HCT116 (cell line): ENCODE data around the gene USP9X. TPM values are rescaled to one million over a fixed set of nuclear protein-coding genes. Genes with fewer than 3 reads are reported as not detected.

Experiments used
- ATAC-seq: fragments of 200-7000 bp; cut with Tn5 transposase; 2 replicates; pipeline ENCODE4 v1.9.1; 2020; ENCODE audit warnings: mild to moderate bottlenecking, moderate library complexity
- BruUV-seq: library from RNA; stranded (reverse); fragments of 400-500 nt; replicated peaks from 2 replicates; lab custom pipeline; 2021; lab: Mats Ljungman, UMichigan
- CTCF ChIA-PET: fragments of 300-600 bp; sonication (Branson Sonifier 250); formaldehyde crosslinking; loops from one replicate; lab custom pipeline; 2021; ENCODE audit warnings: antibody characterized with exemption; lab: Charles Lee
- POLR2A ChIA-PET: fragments of 300-600, 350-600 bp; sonication (Branson Sonifier 250); formaldehyde crosslinking; loops from one replicate; lab custom pipeline; 2021; ENCODE audit warnings: antibody characterized with exemption; lab: Charles Lee
- RAD21 ChIA-PET, 2 experiments: fragments of 300-600 bp; sonication (Branson Sonifier 250); formaldehyde crosslinking; loops; one replicate each; lab custom pipeline; 2023; ENCODE audit warnings: low total read pairs in 2 of 2; ENCODE audit not compliant: uncharacterized antibody in 2 of 2, unreplicated experiment in 2 of 2, low non-redundant PET in 1 of 2; lab: Charles Lee
- DNase-seq: peaks from one replicate; pipeline ENCODE4 v3.0.0-alpha.2; 2010; ENCODE audit warnings: low read depth, low spot score
- H2AFZ ChIP-seq: fragments of 200-600 bp; shearing (Covaris generic), sonication (generic); 2 replicates; pipeline ENCODE4 v1.6.1; 2017; ENCODE audit warnings: low read depth, mixed run types, mixed read lengths, antibody characterized with exemption, low read length; ENCODE audit not compliant: poor library complexity, severe bottlenecking
- H3K27ac ChIP-seq: 2 replicates; pipeline ENCODE4 v1.5.1; 2012; ENCODE audit warnings: low read depth, low read length
- H3K27me3 ChIP-seq: fragments of 200-600 bp; sonication (generic); 2 replicates; pipeline ENCODE4 v1.6.1; 2016; ENCODE audit warnings: mixed run types, low read length, mixed read lengths; ENCODE audit not compliant: insufficient read depth
- H3K36me3 ChIP-seq, 2 experiments: fragments of 200-500 bp in 1 of 2; fragments of 200-600 bp in 1 of 2; sonication (Bioruptor generic) in 1 of 2; sonication (generic) in 1 of 2; 2 replicates each; pipeline versions ENCODE4 v1.5.1 to v1.6.1; 2014 to 2016; ENCODE audit warnings: low read length in 2 of 2, inconsistent platforms in 1 of 2, mixed read lengths in 1 of 2, mixed run types in 1 of 2; ENCODE audit not compliant: insufficient read depth in 2 of 2, control insufficient read depth in 1 of 2
- H3K4me1 ChIP-seq, 2 experiments: fragments of 200-600 bp in 1 of 2; sonication (generic) in 1 of 2; 2 replicates each; pipeline versions ENCODE4 v1.5.1 to v1.6.1; 2012 to 2017; ENCODE audit warnings: low read length in 2 of 2, inconsistent platforms in 1 of 2, mild to moderate bottlenecking in 1 of 2, mixed read lengths in 1 of 2, mixed run types in 1 of 2, moderate library complexity in 1 of 2; ENCODE audit not compliant: insufficient read depth in 2 of 2, control insufficient read depth in 1 of 2
- H3K4me2 ChIP-seq: fragments of 200-600 bp; sonication (generic); 2 replicates; pipeline ENCODE4 v1.6.1; 2017; ENCODE audit warnings: mixed run types, low read length, mixed read lengths
- H3K4me3 ChIP-seq, 2 experiments: fragments of 200-600 bp in 1 of 2; sonication (generic) in 1 of 2; replicated peaks in 1 of 2; 2 replicates each; pipeline ENCODE4 v1.5.1; 2011 to 2016; ENCODE audit warnings: low read length in 2 of 2, control low read depth in 1 of 2, low read depth in 1 of 2, mild to moderate bottlenecking in 1 of 2, mixed read lengths in 1 of 2, mixed run types in 1 of 2
- H3K79me2 ChIP-seq: fragments of 200-600 bp; sonication (generic); 2 replicates; pipeline ENCODE4 v1.6.1; 2017; ENCODE audit warnings: mild to moderate bottlenecking, mixed run types, low read length, moderate library complexity, mixed read lengths; ENCODE audit not compliant: insufficient read depth
- H3K9ac ChIP-seq: fragments of 200-600 bp; sonication (generic); 2 replicates; pipeline ENCODE4 v1.6.1; 2016; ENCODE audit warnings: low read length, mixed read lengths
- H3K9me2 ChIP-seq: fragments of 200-600 bp; sonication (generic), shearing (Covaris generic); 2 replicates; pipeline ENCODE4 v1.6.1; 2017; ENCODE audit warnings: mixed run types, mild to moderate bottlenecking, moderate library complexity; ENCODE audit not compliant: insufficient read depth
- H3K9me3 ChIP-seq, 2 experiments: fragments of 200-500 bp in 1 of 2; fragments of 200-600 bp in 1 of 2; sonication (Bioruptor generic) in 1 of 2; sonication (generic) in 1 of 2; 2 replicates each; pipeline ENCODE4 v1.6.1; 2014 to 2017; ENCODE audit warnings: low read length in 2 of 2, mixed read lengths in 2 of 2, inconsistent platforms in 1 of 2, low read depth in 1 of 2, mild to moderate bottlenecking in 1 of 2, mixed run types in 1 of 2, moderate library complexity in 1 of 2; ENCODE audit not compliant: control insufficient read depth in 1 of 2, insufficient read depth in 1 of 2
- H4K20me1 ChIP-seq: fragments of 200-600 bp; sonication (generic), shearing (Covaris generic); 2 replicates; pipeline ENCODE4 v1.6.1; 2017; ENCODE audit warnings: mixed run types, mild to moderate bottlenecking, moderate library complexity; ENCODE audit not compliant: insufficient read depth
- CTCF ChIP-seq, 3 experiments: fragments of 200-600 bp in 1 of 3; sonication (generic) in 1 of 3; IDR thresholded peaks in 2 of 3; conservative IDR thresholded peaks in 1 of 3; 2 replicates each; pipeline ENCODE4 v1.5.1; 2012 to 2017; ENCODE audit warnings: low read depth in 2 of 3, low read length in 2 of 3, antibody characterized with exemption in 1 of 3, borderline replicate concordance in 1 of 3, control low read depth in 1 of 3, mild to moderate bottlenecking in 1 of 3, mixed read lengths in 1 of 3, mixed run types in 1 of 3, moderate library complexity in 1 of 3; ENCODE audit not compliant: insufficient read depth in 1 of 3
- EGR1 ChIP-seq: IDR thresholded peaks from 2 replicates; pipeline ENCODE4 v1.6.1; 2012; ENCODE audit warnings: low read depth
- ELF1 ChIP-seq: IDR thresholded peaks from 2 replicates; pipeline ENCODE4 v1.6.1; 2012; ENCODE audit warnings: low read depth, borderline replicate concordance
- FOSL1 ChIP-seq: IDR thresholded peaks from 2 replicates; pipeline ENCODE4 v1.6.1; 2012; ENCODE audit warnings: low read depth
- JUND ChIP-seq: IDR thresholded peaks from 2 replicates; pipeline ENCODE4 v1.6.1; 2012
- POLR2A ChIP-seq: IDR thresholded peaks from 2 replicates; pipeline ENCODE4 v1.7.0; 2011; ENCODE audit warnings: borderline replicate concordance; ENCODE audit not compliant: insufficient read depth, insufficient read length; ENCODE audit errors: extremely low read depth
- RAD21 ChIP-seq: IDR thresholded peaks from 2 replicates; pipeline ENCODE4 v1.6.1; 2012; ENCODE audit warnings: low read depth, mild to moderate bottlenecking
- REST ChIP-seq: IDR thresholded peaks from 2 replicates; pipeline ENCODE4 v1.6.1; 2012; ENCODE audit warnings: low read depth
- SIN3A ChIP-seq: IDR thresholded peaks from 2 replicates; pipeline ENCODE4 v1.6.1; 2012; ENCODE audit warnings: low read depth
- SP1 ChIP-seq: IDR thresholded peaks from 2 replicates; pipeline ENCODE4 v1.6.1; 2012; ENCODE audit warnings: low read depth
- SRF ChIP-seq: IDR thresholded peaks from 2 replicates; pipeline ENCODE4 v1.6.1; 2012; ENCODE audit warnings: low read depth
- YY1 ChIP-seq: IDR thresholded peaks from 2 replicates; pipeline ENCODE4 v1.6.1; 2011; ENCODE audit warnings: low read length, low read depth, moderate library complexity, mild to moderate bottlenecking; ENCODE audit not compliant: insufficient replicate concordance; ENCODE audit errors: extremely low read depth
- ZNF274 ChIP-seq: fragments of 200-500 bp; sonication (Bioruptor generic); IDR thresholded peaks from 2 replicates; pipeline ENCODE4 v1.6.1; 2014; ENCODE audit warnings: mild to moderate bottlenecking, low read depth, low read length, inconsistent platforms
- intact Hi-C: fragments of 100-400 bp; cut with micrococcal nuclease; formaldehyde crosslinking; loops from 2 replicates; pipeline ENCODE4 v1.10.0; 2022
- total RNA-seq: library from RNA; stranded (reverse); gene quantifications from one replicate; pipeline ENCODE4 v1.2.1, GENCODE V29; 2021; ENCODE audit not compliant: unreplicated experiment

Gene USP9X
- total RNA-seq, 1 experiment from 2014 or later, result 52.4 TPM

GRCh38 chrX:41142130-41142910 is 57.1 kb downstream of the USP9X start:
- ChIA-PET POLR2A (no interaction called here), RAD21 (no interaction called here), CTCF (no interaction called here)
- no peaks in the 10 kb centered on the region for H3K9me3 ChIP-seq
- ATAC-seq (no peak), DNase-seq (no peak)
- no peaks in the 10 kb centered on the region for H4K20me1 ChIP-seq
- intact Hi-C loops, result no loop called here
- peaks cover 0 to 6% of the 10 kb centered on the region in 2 experiments for H3K36me3 ChIP-seq
- no peak overlapping the region for H2AFZ ChIP-seq
- H3K9ac ChIP-seq, result no peak overlapping the region
- H3K4me1 ChIP-seq, result peaks cover 3 to 17% of the 10 kb centered on the region in 2 experiments
- no peak for TF ChIP-seq JUND
- no peak for TF ChIP-seq EGR1
- no peak for TF ChIP-seq CTCF (IDR thresholded peaks at IDR 0.05 in 2 of 3, conservative IDR thresholded peaks at IDR 0.05 in 1 of 3; ENCODE audit: borderline replicate concordance in 1 of 3, insufficient read depth in 1 of 3, low read depth in 2 of 3, low read length in 2 of 3)
- no peak for TF ChIP-seq ZNF274
- no peak for TF ChIP-seq REST
- TF ChIP-seq FOSL1, result no peak
- TF ChIP-seq POLR2A, result no peak
- TF ChIP-seq YY1, result no peak
- no peak for TF ChIP-seq RAD21
- TF ChIP-seq SP1, result no peak
- TF ChIP-seq ELF1, result no peak
- no peak for TF ChIP-seq SIN3A
- no peak for TF ChIP-seq SRF
- H3K4me3 ChIP-seq, result no peak overlapping the region
- no TSS peak for BruUV-seq
- H3K27me3 ChIP-seq, result no peaks in the 10 kb centered on the region
- H3K27ac ChIP-seq, result no peak overlapping the region
- peaks cover 4% of the 10 kb centered on the region; the same call in 1 of the 2 replicates for H3K79me2 ChIP-seq
- H3K9me2 ChIP-seq, result no peaks in the 10 kb centered on the region
- no peak overlapping the region for H3K4me2 ChIP-seq
